Astrocyte (in vitro differentiated cells and primary cell): ENCODE results near the gene ZNF787.

Source experiments
- CTCF ChIP-seq: IDR thresholded peaks from 2 replicates; pipeline ENCODE4 v1.5.1; 2011; ENCODE audit warnings: low read depth, mild to moderate bottlenecking, inconsistent platforms, low read length, moderate library complexity; ENCODE audit not compliant: insufficient read depth
- EZH2 ChIP-seq: IDR thresholded peaks from 2 replicates; pipeline ENCODE4 v1.6.1; 2012; ENCODE audit warnings: mild to moderate bottlenecking, low read length, inconsistent platforms; ENCODE audit not compliant: insufficient read depth

GRCh38 chr19:56109226-56109625, 11.9 kb downstream of the ZNF787 start:
- TF ChIP-seq CTCF (no peak), EZH2 (no peak)
